ENCODE measurements around the gene GPR35.
"Not testable (repeated sequence)": the region's sequence is repeated elsewhere in the genome, so short reads cannot be mapped to it uniquely, and the experiment has no call there.

GPR35 gene

DNA sequence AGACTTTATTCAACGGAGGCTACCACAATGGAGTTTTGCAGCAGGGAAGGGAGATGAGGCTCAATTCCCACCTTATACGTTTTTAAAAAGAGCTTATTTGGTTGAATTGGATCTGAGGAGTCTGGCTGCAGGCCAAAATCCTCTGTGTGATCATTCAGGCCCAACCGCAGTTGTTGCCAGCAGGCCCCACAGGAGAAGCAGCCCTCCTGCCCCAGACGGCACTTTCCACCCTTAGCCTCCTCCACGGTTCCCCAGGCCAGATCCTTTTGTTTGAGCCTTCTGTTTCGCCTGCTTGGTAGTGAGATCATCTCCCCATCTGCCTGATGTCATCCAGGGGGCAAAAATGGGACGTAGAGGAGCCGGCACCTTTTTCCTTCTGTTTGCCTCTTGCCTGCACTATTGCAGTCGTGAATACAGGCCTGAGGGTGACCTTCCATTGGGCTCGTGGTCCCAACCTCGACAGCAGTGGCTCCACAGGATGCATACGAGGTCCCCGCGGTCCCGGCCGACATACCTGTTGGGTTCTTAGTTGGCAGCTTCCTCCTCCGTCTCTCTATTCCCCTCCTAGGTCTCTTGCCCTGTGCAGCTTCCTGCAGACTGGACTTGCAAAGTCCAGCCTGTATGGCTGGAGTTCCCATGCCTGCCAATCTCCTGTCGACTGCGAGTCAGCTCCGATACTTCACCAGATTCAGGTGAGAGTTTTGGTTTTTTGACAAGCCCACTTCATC lies 9.3 kb upstream of the GPR35 start:
- H3K27me3 ChIP-seq (ENCODE audit: control insufficient read depth, insufficient read depth, low read length): no peaks in the 10 kb centered on the region
- H3K9me3 ChIP-seq (ENCODE audit: control insufficient read depth, insufficient read depth, low read length): peaks cover 28% of the 10 kb centered on the region
- no peaks in the 10 kb centered on the region for H3K4me1 ChIP-seq (ENCODE audit: control insufficient read depth, insufficient read depth, low read length)
- no peak overlapping the region for H3K4me3 ChIP-seq (ENCODE audit: low read length)
- DNase-seq (ENCODE audit: low read depth, low spot score): no peak
- no peaks in the 10 kb centered on the region for H3K36me3 ChIP-seq (ENCODE audit: control insufficient read depth, insufficient read depth, low read length)
- H3K27ac ChIP-seq (ENCODE audit: low read length): no peak overlapping the region
- no CpG with 5 or more reads among the region's 20 CpGs for WGBS (ENCODE audit: insufficient coverage, insufficient read length)

DNA sequence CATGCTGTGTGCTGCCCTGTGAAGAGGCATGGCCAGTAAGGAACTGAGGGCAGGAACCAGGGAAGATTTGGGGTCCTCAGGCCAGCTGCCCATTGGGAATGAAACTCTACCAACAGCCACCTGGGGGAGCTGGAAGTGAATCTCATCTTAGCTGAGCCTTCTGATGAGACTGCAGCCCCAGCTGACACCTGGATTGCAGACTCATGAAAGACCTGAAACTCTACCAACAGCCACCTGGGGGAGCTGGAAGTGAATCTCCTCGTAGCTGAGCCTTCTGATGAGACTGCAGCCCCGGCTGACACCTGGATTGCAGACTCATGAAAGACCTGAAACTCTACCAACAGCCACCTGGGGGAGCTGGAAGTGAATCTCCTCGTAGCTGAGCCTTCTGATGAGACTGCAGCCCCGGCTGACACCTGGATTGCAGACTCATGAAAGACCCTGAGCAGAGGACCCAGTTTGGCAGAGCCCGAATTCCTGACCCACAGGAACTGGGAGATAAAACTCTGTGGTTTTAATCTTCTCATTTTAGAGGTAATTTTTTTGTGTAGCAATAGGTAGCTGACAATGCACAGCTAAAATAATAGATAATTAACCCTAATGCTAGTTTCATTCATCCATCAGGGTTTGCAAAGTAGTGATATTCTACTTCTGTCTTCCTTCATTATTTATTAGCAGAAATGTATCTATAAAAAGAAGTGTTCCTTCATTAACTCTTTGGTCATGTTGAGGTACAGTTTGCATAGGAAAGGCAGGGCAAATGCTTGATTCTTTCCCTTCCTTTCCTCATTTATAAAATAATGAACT lies 8.2 kb upstream of the GPR35 start:
- not testable (repeated sequence) for H3K4me1 ChIP-seq (ENCODE audit: control insufficient read depth, insufficient read depth, low read length); H3K36me3 ChIP-seq (ENCODE audit: control insufficient read depth, insufficient read depth, low read length); H3K27ac ChIP-seq (ENCODE audit: low read length); H3K27me3 ChIP-seq (ENCODE audit: control insufficient read depth, insufficient read depth, low read length); DNase-seq (ENCODE audit: low read depth, low spot score); H3K4me3 ChIP-seq (ENCODE audit: low read length)
- H3K9me3 ChIP-seq (ENCODE audit: control insufficient read depth, insufficient read depth, low read length): peaks cover 24% of the 10 kb centered on the region
- WGBS (ENCODE audit: insufficient coverage, insufficient read length): no CpG with 5 or more reads among the region's 5 CpGs

DNA sequence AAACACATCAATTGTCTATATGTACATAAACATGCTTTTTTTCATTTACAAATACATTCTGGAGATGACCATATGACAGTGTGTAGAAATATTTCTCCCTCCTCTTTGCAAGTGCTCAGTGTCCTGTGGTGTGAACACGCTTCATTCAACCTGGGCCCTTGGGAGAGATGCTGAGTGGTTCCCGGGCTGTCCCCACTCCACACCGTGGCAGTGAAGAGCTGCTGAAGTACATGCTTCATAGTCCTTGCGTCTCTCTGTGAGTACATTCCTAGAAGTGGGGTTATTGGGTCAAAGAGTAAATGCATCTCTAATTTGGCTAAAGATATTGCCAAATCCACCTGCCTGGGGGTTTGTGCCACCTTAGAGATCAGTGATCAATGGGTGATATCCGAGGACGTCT lies 6.5 kb upstream of the GPR35 start:
- peaks cover 15% of the 10 kb centered on the region for H3K9me3 ChIP-seq (ENCODE audit: control insufficient read depth, insufficient read depth, low read length)
- H3K36me3 ChIP-seq (ENCODE audit: control insufficient read depth, insufficient read depth, low read length): no peaks in the 10 kb centered on the region
- H3K4me3 ChIP-seq (ENCODE audit: low read length): no peak overlapping the region
- no CpG with 5 or more reads among the region's 6 CpGs for WGBS (ENCODE audit: insufficient coverage, insufficient read length)
- H3K4me1 ChIP-seq (ENCODE audit: control insufficient read depth, insufficient read depth, low read length): no peaks in the 10 kb centered on the region
- DNase-seq (ENCODE audit: low read depth, low spot score): no peak
- no peak overlapping the region for H3K27ac ChIP-seq (ENCODE audit: low read length)
- H3K27me3 ChIP-seq (ENCODE audit: control insufficient read depth, insufficient read depth, low read length): 0 out of 2 replicates have a peak, but pooled peaks cover 2% of the 10 kb centered on the region

DNA sequence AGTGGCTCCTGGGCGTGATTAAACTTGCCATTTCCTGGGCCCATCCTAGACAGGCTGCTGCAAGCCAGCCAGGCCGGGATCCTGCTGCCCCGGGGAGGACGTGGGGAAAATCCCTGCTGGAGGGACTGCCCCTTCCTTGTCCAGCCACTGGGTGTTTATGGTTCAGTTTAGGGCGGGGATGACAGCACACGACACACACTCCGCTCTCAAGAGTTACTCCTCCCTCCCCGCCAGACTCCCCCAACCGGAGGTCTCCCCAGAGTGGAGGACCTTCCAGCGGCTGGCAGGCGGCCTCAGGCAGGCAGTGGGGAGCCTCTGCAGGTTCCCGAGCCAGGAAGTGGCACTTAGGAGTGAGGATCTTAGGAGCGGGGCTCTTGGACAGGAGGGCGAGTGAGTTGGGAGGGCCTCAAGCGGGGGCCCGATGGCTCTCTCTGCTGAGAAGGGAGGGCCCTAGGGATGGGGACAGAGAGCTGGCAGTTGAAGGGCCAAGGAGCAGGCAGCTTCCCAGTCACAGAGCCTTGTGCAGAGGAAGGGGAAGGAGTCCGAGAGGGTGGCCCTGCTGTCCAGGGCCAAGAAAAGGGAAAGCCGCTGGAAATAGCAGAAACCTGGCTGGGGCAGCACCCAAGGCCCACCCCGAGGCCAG lies 5.7 kb upstream of the GPR35 start:
- Histone ChIP-seq H3K4me3 (ENCODE audit: low read length) (no peak overlapping the region), H3K36me3 (ENCODE audit: control insufficient read depth, insufficient read depth, low read length) (no peaks in the 10 kb centered on the region), H3K9me3 (ENCODE audit: control insufficient read depth, insufficient read depth, low read length) (peaks cover 11% of the 10 kb centered on the region), H3K27me3 (ENCODE audit: control insufficient read depth, insufficient read depth, low read length) (0 out of 2 replicates have a peak, but pooled peaks cover 2% of the 10 kb centered on the region), H3K4me1 (ENCODE audit: control insufficient read depth, insufficient read depth, low read length) (no peaks in the 10 kb centered on the region), H3K27ac (ENCODE audit: low read length) (no peak overlapping the region)
- WGBS (ENCODE audit: insufficient coverage, insufficient read length): no CpG with 5 or more reads among the region's 19 CpGs
- DNase-seq (ENCODE audit: low read depth, low spot score): no peak

DNA sequence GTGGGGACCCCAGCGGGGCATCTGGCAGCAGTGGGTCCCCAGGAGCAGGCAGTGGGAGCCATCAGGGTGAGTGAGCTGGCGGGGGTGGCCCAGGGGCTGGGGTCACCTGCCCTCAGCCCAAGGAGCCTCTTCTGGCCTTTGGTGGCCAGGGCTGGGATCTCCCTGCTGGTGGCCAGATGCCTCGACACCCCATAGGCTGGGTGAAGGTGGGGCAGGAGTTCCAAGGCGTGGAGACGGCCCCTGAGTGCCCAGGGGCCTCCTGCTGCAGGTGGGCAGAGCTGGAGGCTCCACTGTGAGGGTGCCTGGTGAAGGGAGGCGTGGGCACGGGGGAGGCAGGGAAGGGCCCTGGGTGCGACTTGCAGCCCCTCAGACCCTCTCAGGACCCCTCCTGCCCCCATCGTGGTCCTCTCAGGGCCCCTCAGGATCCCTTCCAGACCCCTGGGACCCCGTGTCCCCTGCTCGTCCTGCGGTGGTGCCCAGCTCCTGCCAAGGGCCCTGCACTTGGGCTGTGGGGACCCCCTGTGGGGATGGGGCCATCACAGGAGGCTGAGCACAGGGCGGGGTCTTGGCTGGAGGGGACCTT lies 5.0 kb upstream of the GPR35 start:
- Histone ChIP-seq H3K9me3 (ENCODE audit: control insufficient read depth, insufficient read depth, low read length) (peaks cover 9% of the 10 kb centered on the region), H3K27ac (ENCODE audit: low read length) (no peak overlapping the region), H3K27me3 (ENCODE audit: control insufficient read depth, insufficient read depth, low read length) (0 out of 2 replicates have a peak, but pooled peaks cover 2% of the 10 kb centered on the region), H3K36me3 (ENCODE audit: control insufficient read depth, insufficient read depth, low read length) (no peaks in the 10 kb centered on the region), H3K4me3 (ENCODE audit: low read length) (no peak overlapping the region), H3K4me1 (ENCODE audit: control insufficient read depth, insufficient read depth, low read length) (no peaks in the 10 kb centered on the region)
- no peak for DNase-seq (ENCODE audit: low read depth, low spot score)
- WGBS (ENCODE audit: insufficient coverage, insufficient read length): no CpG with 5 or more reads among the region's 13 CpGs

DNA sequence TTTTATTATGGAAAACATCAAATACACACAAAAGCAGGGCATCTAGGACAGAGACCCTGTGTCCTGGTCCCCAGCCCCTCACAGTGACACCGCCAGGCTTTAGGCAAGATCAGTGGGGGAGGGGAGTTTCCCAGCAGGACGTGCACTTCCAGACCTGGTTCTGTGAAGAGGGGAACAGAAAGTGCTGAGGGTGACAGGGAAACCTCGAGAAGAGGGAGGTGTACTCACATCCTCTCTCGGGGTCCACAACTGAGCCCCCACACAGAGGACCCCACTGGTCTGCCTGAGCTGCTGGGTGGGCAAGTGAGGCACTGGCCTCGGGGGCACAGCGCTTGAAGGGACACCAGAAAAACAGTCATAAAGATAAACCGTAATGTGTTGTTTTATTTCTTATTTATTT lies 4.4 kb upstream of the GPR35 start:
- no peaks in the 10 kb centered on the region for H3K4me1 ChIP-seq (ENCODE audit: control insufficient read depth, insufficient read depth, low read length)
- H3K27ac ChIP-seq (ENCODE audit: low read length): no peak overlapping the region
- H3K27me3 ChIP-seq (ENCODE audit: control insufficient read depth, insufficient read depth, low read length): 0 out of 2 replicates have a peak, but pooled peaks cover 2% of the 10 kb centered on the region
- H3K4me3 ChIP-seq (ENCODE audit: low read length): no peak overlapping the region
- H3K9me3 ChIP-seq (ENCODE audit: control insufficient read depth, insufficient read depth, low read length): peaks cover 9% of the 10 kb centered on the region
- DNase-seq (ENCODE audit: low read depth, low spot score): no peak
- no peaks in the 10 kb centered on the region for H3K36me3 ChIP-seq (ENCODE audit: control insufficient read depth, insufficient read depth, low read length)
- WGBS (ENCODE audit: insufficient coverage, insufficient read length): no CpG with 5 or more reads among the region's 7 CpGs

DNA sequence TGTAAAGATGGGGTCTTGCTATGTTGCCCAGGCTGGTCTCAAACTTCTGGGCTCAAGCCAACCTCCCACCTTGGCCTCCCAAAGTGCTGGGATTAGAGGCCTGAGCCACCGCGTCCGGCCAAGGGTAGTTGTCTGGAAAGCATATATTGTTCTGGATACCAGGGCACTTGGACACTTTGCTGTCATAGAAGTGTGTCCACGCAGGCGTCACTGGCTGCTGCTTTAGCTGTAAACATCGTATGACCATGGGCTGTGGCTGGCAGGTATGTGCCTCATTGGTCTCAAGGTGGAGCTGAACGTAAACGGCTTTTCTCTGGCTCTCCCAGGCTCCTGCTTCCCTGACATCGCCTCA lies 3.2 kb upstream of the GPR35 start:
- H3K27me3 ChIP-seq (ENCODE audit: control insufficient read depth, insufficient read depth, low read length): 0 out of 2 replicates have a peak, but pooled peaks cover 2% of the 10 kb centered on the region
- DNase-seq (ENCODE audit: low read depth, low spot score): no peak
- WGBS (ENCODE audit: insufficient coverage, insufficient read length): no CpG with 5 or more reads among the region's 9 CpGs
- no peak overlapping the region for H3K4me3 ChIP-seq (ENCODE audit: low read length)
- no peak overlapping the region for H3K27ac ChIP-seq (ENCODE audit: low read length)
- peaks cover 5% of the 10 kb centered on the region for H3K9me3 ChIP-seq (ENCODE audit: control insufficient read depth, insufficient read depth, low read length)
- no peaks in the 10 kb centered on the region for H3K36me3 ChIP-seq (ENCODE audit: control insufficient read depth, insufficient read depth, low read length)
- H3K4me1 ChIP-seq (ENCODE audit: control insufficient read depth, insufficient read depth, low read length): no peaks in the 10 kb centered on the region

DNA sequence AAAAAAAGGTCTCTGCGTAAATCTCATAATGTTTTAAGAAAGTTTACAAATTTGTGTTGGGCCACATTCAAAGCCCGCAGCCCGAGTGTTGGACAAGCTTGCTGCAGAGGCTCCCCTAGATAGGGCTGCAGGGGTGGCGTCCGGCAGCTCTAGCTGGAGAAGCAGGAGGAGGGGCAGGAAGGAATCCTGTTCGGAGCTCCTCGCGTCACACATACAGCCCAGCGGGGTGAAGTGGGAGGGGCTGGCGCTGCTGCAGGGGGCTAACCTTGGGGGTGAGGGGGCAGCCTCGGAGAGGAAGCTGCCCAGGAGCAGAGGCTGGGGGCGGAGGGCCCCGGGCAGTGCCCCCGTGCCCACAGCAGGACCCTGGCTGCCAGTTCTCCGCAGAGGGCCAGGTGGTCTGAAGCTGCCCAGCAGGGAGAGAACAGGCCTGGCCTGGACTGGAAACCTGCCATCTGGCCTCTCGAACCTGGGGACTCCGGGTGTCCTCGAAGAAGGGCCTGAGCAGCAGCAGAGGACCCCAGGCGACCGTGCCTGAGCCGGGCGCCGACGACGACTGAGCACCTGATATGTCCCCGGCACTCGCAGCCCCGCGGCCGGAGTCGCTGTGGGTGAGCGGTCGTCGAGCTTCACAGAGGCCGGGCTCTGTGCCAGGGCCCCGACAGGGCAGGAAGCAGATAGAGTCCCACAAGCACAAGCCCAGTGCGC lies 2.6 kb upstream of the GPR35 start:
- Histone ChIP-seq H3K27ac (ENCODE audit: low read length) (no peak overlapping the region), H3K36me3 (ENCODE audit: control insufficient read depth, insufficient read depth, low read length) (no peaks in the 10 kb centered on the region), H3K4me3 (ENCODE audit: low read length) (no peak overlapping the region), H3K4me1 (ENCODE audit: control insufficient read depth, insufficient read depth, low read length) (no peaks in the 10 kb centered on the region), H3K9me3 (ENCODE audit: control insufficient read depth, insufficient read depth, low read length) (peaks cover 5% of the 10 kb centered on the region), H3K27me3 (ENCODE audit: control insufficient read depth, insufficient read depth, low read length) (0 out of 2 replicates have a peak, but pooled peaks cover 2% of the 10 kb centered on the region)
- no CpG with 5 or more reads among the region's 37 CpGs for WGBS (ENCODE audit: insufficient coverage, insufficient read length)
- DNase-seq (ENCODE audit: low read depth, low spot score): no peak

DNA sequence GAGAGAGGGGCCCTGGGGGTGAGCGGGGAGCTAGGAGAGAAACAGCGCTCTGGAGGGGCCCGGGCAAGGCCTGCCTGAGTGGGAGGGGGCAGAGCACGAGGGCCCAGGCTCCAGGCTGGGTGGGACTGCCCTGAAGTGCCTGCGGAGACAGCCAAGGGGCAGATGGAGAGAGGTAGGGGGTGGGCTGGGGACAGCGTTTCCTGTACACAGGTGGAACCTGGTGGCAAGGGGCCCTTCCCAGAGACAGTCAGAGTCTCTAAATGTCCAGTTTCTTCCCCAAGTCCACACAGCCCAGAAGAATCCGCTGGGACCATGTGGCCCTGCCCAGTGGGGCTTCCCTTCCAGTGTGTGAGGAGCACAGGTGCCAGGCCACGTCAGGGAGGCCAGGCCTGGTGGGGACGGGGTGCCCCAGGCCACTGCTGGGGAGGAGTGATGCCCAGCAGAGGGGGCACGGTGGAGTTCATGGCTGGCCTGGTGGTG lies 1.7 kb upstream of the GPR35 start:
- Histone ChIP-seq H3K4me3 (ENCODE audit: low read length) (no peak overlapping the region), H3K4me1 (ENCODE audit: control insufficient read depth, insufficient read depth, low read length) (no peaks in the 10 kb centered on the region), H3K27me3 (ENCODE audit: control insufficient read depth, insufficient read depth, low read length) (0 out of 2 replicates have a peak, but pooled peaks cover 2% of the 10 kb centered on the region), H3K36me3 (ENCODE audit: control insufficient read depth, insufficient read depth, low read length) (no peaks in the 10 kb centered on the region), H3K27ac (ENCODE audit: low read length) (no peak overlapping the region), H3K9me3 (ENCODE audit: control insufficient read depth, insufficient read depth, low read length) (peaks cover 5% of the 10 kb centered on the region)
- no CpG with 5 or more reads among the region's 10 CpGs for WGBS (ENCODE audit: insufficient coverage, insufficient read length)
- no peak for DNase-seq (ENCODE audit: low read depth, low spot score)
